AG10803 (cell line): ENCODE results near the gene IFT27.
"Not testable (repeated sequence)": the region's sequence is repeated elsewhere in the genome, so short reads cannot be mapped to it uniquely, and the experiment has no call there.

Experiments
- DNase-seq: peaks from one replicate; pipeline ENCODE4 v3.0.0; 2010; ENCODE audit warnings: low read depth
- H3K4me3 ChIP-seq: 2 replicates; pipeline ENCODE4 v1.5.1; 2011; ENCODE audit warnings: mild to moderate bottlenecking, low read length, control low read depth
- TF ChIP-seq, protein P1 (sequence below): conservative IDR thresholded peaks from 2 replicates; pipeline ENCODE4 v1.5.1; 2011; ENCODE audit warnings: mild to moderate bottlenecking, low read length, control low read depth, inconsistent platforms

Gene IFT27

GRCh38 chr22:36758792-36759271 lies 17.1 kb downstream of the IFT27 start:
- TF ChIP-seq, protein P1, sequence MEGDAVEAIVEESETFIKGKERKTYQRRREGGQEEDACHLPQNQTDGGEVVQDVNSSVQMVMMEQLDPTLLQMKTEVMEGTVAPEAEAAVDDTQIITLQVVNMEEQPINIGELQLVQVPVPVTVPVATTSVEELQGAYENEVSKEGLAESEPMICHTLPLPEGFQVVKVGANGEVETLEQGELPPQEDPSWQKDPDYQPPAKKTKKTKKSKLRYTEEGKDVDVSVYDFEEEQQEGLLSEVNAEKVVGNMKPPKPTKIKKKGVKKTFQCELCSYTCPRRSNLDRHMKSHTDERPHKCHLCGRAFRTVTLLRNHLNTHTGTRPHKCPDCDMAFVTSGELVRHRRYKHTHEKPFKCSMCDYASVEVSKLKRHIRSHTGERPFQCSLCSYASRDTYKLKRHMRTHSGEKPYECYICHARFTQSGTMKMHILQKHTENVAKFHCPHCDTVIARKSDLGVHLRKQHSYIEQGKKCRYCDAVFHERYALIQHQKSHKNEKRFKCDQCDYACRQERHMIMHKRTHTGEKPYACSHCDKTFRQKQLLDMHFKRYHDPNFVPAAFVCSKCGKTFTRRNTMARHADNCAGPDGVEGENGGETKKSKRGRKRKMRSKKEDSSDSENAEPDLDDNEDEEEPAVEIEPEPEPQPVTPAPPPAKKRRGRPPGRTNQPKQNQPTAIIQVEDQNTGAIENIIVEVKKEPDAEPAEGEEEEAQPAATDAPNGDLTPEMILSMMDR: no peak
- DNase-seq: no peak

DNA sequence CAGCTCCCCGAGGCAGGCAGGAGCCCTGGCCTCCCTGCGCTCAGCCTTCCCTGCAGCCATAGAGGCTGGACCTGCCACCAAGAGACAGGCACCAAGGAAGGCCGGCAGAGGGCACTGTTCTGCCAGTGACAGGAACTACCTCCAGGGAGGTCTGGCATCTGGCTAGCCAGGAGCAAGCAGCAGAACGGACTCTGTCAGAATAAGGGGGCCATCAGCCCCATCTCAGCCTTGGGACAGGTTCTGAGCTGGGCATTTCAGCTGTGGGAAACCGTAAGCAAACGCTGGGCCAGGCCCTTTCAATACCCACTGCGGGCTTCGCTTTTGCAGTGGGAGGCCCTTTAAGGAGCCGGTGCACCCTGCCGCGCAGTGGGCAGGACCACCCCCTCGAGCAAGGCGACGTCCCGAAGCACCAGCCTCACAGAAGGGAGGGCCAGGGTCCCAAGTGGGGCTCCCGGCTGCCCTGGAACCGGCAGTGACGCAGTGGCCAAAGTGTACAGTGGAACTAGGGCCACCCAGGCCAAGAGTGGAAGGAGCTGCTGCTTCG lies 18.2 kb downstream of the IFT27 start:
- peak; percentile 73 for DNase-seq

More at GRCh38 chr22:36758792-36759271, 17.1 kb downstream of the IFT27 start:
- no peak overlapping the region for H3K4me3 ChIP-seq

GRCh38 chr22:36756746-36757655 lies 18.9 kb downstream of the IFT27 start:
- DNase-seq: no peak
- H3K4me3 ChIP-seq: no peak overlapping the region
- TF ChIP-seq, protein P1: no peak

More for the DNA sequence above, 18.2 kb downstream of the IFT27 start:
- H3K4me3 ChIP-seq: no peak overlapping the region
- TF ChIP-seq, protein P1: peak; percentile 81

GRCh38 chr22:36756031-36756430 lies 19.9 kb downstream of the IFT27 start:
- DNase-seq: no peak
- TF ChIP-seq, protein P1: no peak
- H3K4me3 ChIP-seq: no peak overlapping the region

GRCh38 chr22:36755316-36755715 lies 20.6 kb downstream of the IFT27 start:
- H3K4me3 ChIP-seq: no peak overlapping the region
- no peak for DNase-seq
- TF ChIP-seq, protein P1: no peak

DNA sequence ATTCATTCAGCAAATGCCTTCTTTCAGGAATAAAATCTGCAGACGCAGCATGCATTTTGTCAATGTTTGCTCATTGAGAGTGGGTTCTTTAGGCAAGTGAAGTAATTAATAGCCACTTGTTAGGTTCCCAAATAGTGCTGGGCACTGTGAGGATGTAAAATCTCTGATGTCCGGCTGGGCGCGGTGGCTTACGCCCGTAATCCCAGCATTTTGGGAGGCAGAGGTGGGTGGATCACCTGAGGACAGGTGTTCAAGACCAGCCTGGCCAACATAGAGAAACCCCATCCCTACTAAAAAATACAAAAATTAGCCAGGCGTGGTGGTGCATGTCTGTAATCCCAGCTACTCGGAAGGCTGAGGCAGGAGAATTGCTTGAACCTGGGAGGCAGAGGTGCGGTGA lies 21.0 kb downstream of the IFT27 start:
- H3K4me3 ChIP-seq: not testable (repeated sequence)

GRCh38 chr22:36753916-36754315 lies 22.0 kb downstream of the IFT27 start:
- no peak overlapping the region for H3K4me3 ChIP-seq
- TF ChIP-seq, protein P1: no peak
- no peak for DNase-seq

More for the DNA sequence above, 21.0 kb downstream of the IFT27 start:
- not testable (repeated sequence) for DNase-seq
